Measurements from ENCODE around the gene PPM1H.

The PPM1H gene

DNA sequence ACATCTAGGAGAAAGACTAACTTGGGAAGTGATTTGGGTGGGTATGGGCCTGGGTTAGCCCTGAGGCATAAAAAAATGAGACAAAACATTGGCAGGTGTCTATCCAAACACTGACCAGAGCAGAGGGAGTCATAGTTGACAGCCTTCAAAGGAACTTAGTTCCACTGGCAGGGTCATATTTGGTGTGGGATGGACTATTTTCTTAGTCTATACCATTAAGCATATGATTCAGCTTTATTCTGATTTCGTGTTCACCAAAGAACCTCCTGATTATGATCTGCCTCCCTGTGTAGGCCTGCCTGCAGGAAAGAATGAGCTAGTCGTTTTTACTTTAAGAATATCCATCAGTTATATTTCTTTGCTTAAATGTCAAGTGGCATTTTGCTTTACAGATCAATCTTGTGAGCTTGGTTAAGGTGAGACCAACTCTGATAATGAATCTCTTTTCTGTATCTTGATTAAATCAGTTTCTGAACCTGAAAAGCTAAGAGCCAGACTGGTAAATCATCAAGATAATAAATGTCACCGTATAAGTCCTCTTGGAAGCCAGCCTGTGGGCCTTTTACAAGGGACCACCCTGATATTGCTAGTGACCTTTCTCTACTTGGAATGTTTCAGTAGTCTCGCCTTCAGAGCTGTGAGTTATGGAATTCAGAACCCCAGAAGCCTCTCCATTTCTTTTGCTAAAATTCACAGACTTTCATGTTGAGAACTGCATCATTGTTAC lies 285.4 kb downstream of the PPM1H start:
- Histone ChIP-seq H3K4me1 (ENCODE audit: control insufficient read depth, insufficient read depth, low read length) (peaks cover 18% of the 10 kb centered on the region), H3K4me3 (ENCODE audit: low read length) (no peak overlapping the region), H3K27me3 (replicated peaks; ENCODE audit: control insufficient read depth, insufficient read depth, low read length) (no peaks in the 10 kb centered on the region), H3K9me3 (ENCODE audit: control insufficient read depth, low read length) (no peaks in the 10 kb centered on the region), H3K36me3 (ENCODE audit: control insufficient read depth, insufficient read depth, low read length, severe bottlenecking) (no peaks in the 10 kb centered on the region), H3K9ac (ENCODE audit: low read length) (no peak overlapping the region)
- DNase-seq (ENCODE audit: low read depth), result no peak

DNA sequence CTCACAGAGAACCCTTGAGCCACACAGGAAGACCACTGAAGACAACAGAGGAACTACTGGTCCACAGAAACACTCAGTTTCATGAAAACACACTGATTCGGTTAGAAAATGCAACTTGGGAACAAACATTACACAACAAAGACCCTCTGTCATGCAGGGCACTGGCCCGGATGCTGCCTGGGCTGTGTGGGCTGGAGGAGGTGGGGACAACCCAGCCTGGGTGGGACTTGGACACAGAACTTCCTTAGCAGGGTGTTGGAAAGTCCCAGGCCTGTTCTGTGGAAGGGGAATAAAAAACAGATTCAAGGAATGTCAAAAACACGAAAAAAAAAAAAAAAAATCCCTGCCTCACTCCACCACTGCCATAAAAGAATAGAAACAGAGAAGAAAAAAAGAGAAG lies 287.4 kb downstream of the PPM1H start:
- Histone ChIP-seq H3K9me3 (ENCODE audit: control insufficient read depth, low read length) (no peaks in the 10 kb centered on the region), H3K27me3 (replicated peaks; ENCODE audit: control insufficient read depth, insufficient read depth, low read length) (no peaks in the 10 kb centered on the region), H3K36me3 (ENCODE audit: control insufficient read depth, insufficient read depth, low read length, severe bottlenecking) (no peaks in the 10 kb centered on the region), H3K9ac (ENCODE audit: low read length) (peak overlapping the region; percentile 32), H3K4me1 (ENCODE audit: control insufficient read depth, insufficient read depth, low read length) (peaks cover 16% of the 10 kb centered on the region), H3K4me3 (ENCODE audit: low read length) (no peak overlapping the region)
- DNase-seq (ENCODE audit: low read depth), result peak; percentile 18

DNA sequence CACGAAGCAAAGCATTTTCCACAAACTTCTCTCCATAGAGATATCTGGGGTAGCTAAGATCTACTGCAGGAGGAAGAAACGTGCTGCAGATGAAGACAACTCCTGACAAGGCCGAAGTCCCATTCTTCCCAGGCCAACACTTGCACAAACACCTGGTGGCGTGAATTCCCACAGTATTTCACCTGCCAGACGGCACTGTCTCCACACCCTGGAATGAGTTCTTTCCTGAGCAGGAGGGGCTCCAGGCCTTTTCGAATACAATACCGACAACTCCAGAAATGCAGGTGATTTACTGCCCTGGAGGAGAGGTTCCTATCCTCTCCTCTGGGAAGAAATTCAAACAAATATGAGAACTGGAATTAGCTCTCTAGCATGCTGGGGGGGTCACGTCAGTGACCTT lies 288.4 kb downstream of the PPM1H start:
- Histone ChIP-seq H3K4me3 (ENCODE audit: low read length) (no peak overlapping the region), H3K4me1 (ENCODE audit: control insufficient read depth, insufficient read depth, low read length) (peaks cover 18% of the 10 kb centered on the region), H3K36me3 (ENCODE audit: control insufficient read depth, insufficient read depth, low read length, severe bottlenecking) (no peaks in the 10 kb centered on the region), H3K9ac (ENCODE audit: low read length) (no peak overlapping the region), H3K9me3 (ENCODE audit: control insufficient read depth, low read length) (no peaks in the 10 kb centered on the region), H3K27me3 (replicated peaks; ENCODE audit: control insufficient read depth, insufficient read depth, low read length) (no peaks in the 10 kb centered on the region)
- DNase-seq (ENCODE audit: low read depth), result no peak

DNA sequence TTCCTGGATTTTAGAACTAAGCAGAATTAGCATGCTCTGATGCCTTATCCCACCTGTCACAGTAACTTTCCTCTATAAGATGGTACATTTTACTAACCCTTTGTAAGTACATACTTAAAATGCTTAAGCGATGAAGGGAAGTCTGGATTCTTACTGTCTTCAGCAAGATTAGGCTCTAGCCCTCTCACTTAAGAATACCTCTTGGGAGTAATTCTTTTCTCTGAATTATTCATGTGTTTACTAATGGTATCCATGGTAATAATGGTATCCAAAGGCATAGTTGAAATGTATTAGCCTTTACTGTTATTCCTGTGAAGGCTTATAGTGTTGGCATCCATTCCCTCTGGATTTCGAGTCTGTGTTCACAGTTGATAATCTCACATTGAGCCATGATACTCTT lies 291.5 kb downstream of the PPM1H start:
- Histone ChIP-seq H3K9me3 (ENCODE audit: control insufficient read depth, low read length) (no peaks in the 10 kb centered on the region), H3K4me3 (ENCODE audit: low read length) (no peak overlapping the region), H3K36me3 (ENCODE audit: control insufficient read depth, insufficient read depth, low read length, severe bottlenecking) (no peaks in the 10 kb centered on the region), H3K27me3 (replicated peaks; ENCODE audit: control insufficient read depth, insufficient read depth, low read length) (no peaks in the 10 kb centered on the region), H3K4me1 (ENCODE audit: control insufficient read depth, insufficient read depth, low read length) (peaks cover 25% of the 10 kb centered on the region), H3K9ac (ENCODE audit: low read length) (no peak overlapping the region)
- no peak for DNase-seq (ENCODE audit: low read depth)

DNA sequence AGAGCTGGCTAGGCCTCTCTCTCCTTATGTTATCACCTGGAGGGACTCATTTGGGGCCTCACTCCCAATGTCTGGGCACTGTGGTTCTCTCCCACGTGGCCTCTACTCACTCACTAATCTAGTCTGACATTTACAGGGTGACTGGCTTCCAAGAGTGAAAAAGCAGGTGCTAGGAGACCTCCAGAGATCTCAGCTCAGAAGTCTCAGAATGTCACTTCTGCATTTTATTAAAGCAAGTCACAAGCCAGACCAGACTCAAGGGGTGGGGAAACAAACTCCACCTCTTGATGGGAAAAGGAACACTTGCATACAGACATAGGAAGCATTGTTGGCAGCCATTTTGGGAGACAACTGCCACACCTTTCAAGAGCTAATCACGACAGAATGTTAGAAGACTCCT lies 292.5 kb downstream of the PPM1H start:
- H3K9ac ChIP-seq (ENCODE audit: low read length), result no peak overlapping the region
- no peaks in the 10 kb centered on the region for H3K27me3 ChIP-seq (replicated peaks; ENCODE audit: control insufficient read depth, insufficient read depth, low read length)
- DNase-seq (ENCODE audit: low read depth), result no peak
- H3K36me3 ChIP-seq (ENCODE audit: control insufficient read depth, insufficient read depth, low read length, severe bottlenecking), result no peaks in the 10 kb centered on the region
- no peaks in the 10 kb centered on the region for H3K9me3 ChIP-seq (ENCODE audit: control insufficient read depth, low read length)
- peaks cover 16% of the 10 kb centered on the region for H3K4me1 ChIP-seq (ENCODE audit: control insufficient read depth, insufficient read depth, low read length)
- H3K4me3 ChIP-seq (ENCODE audit: low read length), result no peak overlapping the region

DNA sequence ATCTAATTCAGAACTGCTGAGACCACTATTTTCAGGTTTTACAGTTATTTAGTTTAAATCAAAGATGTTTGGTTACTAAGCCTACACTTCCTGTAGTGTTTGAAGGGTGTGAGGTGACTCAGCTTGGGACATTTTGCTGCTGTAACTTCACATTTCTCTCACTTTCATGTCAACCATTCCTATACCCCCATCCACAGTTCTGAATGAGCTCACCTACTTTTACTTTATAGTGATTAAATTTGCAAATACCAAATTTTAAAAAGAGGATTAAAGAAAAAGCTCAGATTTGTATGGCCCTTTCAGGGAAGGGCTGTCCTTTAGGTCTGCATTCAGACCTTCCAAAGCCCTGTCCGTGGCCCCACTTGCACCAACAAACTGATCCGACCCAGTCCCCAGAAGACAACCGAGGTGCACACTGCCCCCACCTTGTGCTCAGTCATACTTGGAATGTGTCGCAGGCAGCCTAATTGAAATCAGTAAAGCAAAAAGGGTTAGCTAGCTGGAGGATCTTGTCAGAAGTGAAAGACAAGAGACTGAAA lies 294.0 kb downstream of the PPM1H start:
- no peaks in the 10 kb centered on the region for H3K9me3 ChIP-seq (ENCODE audit: control insufficient read depth, low read length)
- no peaks in the 10 kb centered on the region for H3K27me3 ChIP-seq (replicated peaks; ENCODE audit: control insufficient read depth, insufficient read depth, low read length)
- H3K36me3 ChIP-seq (ENCODE audit: control insufficient read depth, insufficient read depth, low read length, severe bottlenecking), result no peaks in the 10 kb centered on the region
- peak overlapping the region; percentile 12 for H3K9ac ChIP-seq (ENCODE audit: low read length)
- peaks cover 19% of the 10 kb centered on the region for H3K4me1 ChIP-seq (ENCODE audit: control insufficient read depth, insufficient read depth, low read length)
- no peak overlapping the region for H3K4me3 ChIP-seq (ENCODE audit: low read length)
- DNase-seq (ENCODE audit: low read depth), result peak; percentile 15

DNA sequence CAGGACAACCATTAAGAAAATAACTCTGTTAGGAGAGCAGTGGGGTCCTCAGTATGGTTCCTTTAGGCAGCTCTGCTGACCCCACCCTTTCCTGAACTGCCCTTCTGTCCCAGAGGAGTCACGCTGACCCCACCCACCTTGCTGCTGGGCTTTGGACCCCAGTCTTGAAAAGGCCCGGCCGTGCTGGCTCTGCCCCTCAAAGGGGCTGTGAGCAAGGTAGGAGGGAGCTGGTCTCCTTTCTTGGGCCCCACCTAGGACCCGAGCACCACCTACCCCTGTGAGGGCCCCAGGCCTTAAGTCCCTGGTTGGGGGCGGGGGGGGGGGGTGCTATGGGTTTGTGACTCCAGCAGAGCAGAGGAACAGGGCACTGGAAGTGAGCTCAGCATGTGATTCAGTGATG lies 297.3 kb downstream of the PPM1H start:
- no peak overlapping the region for H3K4me3 ChIP-seq (ENCODE audit: low read length)
- H3K36me3 ChIP-seq (ENCODE audit: control insufficient read depth, insufficient read depth, low read length, severe bottlenecking), result no peaks in the 10 kb centered on the region
- H3K27me3 ChIP-seq (replicated peaks; ENCODE audit: control insufficient read depth, insufficient read depth, low read length), result no peaks in the 10 kb centered on the region
- DNase-seq (ENCODE audit: low read depth), result no peak
- no peaks in the 10 kb centered on the region for H3K9me3 ChIP-seq (ENCODE audit: control insufficient read depth, low read length)
- H3K9ac ChIP-seq (ENCODE audit: low read length), result no peak overlapping the region
- H3K4me1 ChIP-seq (ENCODE audit: control insufficient read depth, insufficient read depth, low read length), result peaks cover 32% of the 10 kb centered on the region

DNA sequence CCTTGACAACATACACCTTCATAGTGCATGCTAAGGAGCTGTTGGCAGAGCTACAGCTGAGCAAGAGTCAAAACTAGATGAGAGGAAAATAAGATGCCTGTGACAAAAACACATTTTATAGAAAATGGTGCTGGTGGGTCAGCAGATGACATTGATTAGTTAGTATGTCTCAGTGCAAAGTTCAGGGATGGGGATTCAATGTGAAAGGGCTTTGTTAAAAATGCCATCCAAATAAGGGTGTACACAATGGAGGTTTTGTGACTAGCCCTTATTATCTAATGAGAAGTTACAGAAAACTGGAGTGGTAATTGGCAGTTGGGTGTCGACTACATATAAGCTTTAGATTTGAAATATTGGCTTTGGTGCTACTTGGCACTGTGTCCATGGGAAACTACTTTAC lies 299.3 kb downstream of the PPM1H start:
- DNase-seq (ENCODE audit: low read depth), result no peak
- peak overlapping the region; percentile 2 for H3K9ac ChIP-seq (ENCODE audit: low read length)
- no peaks in the 10 kb centered on the region for H3K36me3 ChIP-seq (ENCODE audit: control insufficient read depth, insufficient read depth, low read length, severe bottlenecking)
- H3K4me3 ChIP-seq (ENCODE audit: low read length), result no peak overlapping the region
- H3K4me1 ChIP-seq (ENCODE audit: control insufficient read depth, insufficient read depth, low read length), result peaks cover 37% of the 10 kb centered on the region
- no peaks in the 10 kb centered on the region for H3K9me3 ChIP-seq (ENCODE audit: control insufficient read depth, low read length)
- no peaks in the 10 kb centered on the region for H3K27me3 ChIP-seq (replicated peaks; ENCODE audit: control insufficient read depth, insufficient read depth, low read length)

DNA sequence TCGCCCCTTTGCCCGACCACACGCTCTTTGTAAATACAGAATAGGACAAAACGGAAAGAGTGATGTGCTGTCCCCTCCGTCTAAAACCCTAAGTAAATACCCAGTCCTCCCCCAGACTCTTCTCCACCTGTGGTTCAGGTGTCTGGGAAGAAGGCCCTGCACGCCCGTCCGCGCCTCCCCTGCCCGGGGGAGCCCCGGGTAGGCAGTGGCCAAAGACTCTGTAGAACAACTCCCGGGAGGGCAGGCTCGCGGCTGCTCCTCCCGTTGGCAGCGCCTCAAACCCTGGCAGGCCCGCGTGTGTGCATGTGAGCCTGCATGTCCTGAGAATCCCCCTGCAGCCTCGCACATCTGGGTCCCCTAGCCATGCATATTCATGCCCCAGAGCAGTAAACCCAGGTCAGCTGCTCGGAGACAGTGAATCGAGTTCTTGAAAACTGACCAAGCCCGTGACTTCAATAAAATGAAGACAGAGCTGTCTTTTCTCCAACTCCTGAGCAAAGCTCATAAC lies 302.5 kb downstream of the PPM1H start:
- Histone ChIP-seq H3K27me3 (replicated peaks; ENCODE audit: control insufficient read depth, insufficient read depth, low read length) (no peaks in the 10 kb centered on the region), H3K36me3 (ENCODE audit: control insufficient read depth, insufficient read depth, low read length, severe bottlenecking) (no peaks in the 10 kb centered on the region), H3K4me3 (ENCODE audit: low read length) (peak overlapping the region; percentile 67), H3K4me1 (ENCODE audit: control insufficient read depth, insufficient read depth, low read length) (peaks cover 50% of the 10 kb centered on the region), H3K9ac (ENCODE audit: low read length) (peak overlapping the region; percentile 84), H3K9me3 (ENCODE audit: control insufficient read depth, low read length) (no peaks in the 10 kb centered on the region)
- peak; percentile 14 for DNase-seq (ENCODE audit: low read depth)

DNA sequence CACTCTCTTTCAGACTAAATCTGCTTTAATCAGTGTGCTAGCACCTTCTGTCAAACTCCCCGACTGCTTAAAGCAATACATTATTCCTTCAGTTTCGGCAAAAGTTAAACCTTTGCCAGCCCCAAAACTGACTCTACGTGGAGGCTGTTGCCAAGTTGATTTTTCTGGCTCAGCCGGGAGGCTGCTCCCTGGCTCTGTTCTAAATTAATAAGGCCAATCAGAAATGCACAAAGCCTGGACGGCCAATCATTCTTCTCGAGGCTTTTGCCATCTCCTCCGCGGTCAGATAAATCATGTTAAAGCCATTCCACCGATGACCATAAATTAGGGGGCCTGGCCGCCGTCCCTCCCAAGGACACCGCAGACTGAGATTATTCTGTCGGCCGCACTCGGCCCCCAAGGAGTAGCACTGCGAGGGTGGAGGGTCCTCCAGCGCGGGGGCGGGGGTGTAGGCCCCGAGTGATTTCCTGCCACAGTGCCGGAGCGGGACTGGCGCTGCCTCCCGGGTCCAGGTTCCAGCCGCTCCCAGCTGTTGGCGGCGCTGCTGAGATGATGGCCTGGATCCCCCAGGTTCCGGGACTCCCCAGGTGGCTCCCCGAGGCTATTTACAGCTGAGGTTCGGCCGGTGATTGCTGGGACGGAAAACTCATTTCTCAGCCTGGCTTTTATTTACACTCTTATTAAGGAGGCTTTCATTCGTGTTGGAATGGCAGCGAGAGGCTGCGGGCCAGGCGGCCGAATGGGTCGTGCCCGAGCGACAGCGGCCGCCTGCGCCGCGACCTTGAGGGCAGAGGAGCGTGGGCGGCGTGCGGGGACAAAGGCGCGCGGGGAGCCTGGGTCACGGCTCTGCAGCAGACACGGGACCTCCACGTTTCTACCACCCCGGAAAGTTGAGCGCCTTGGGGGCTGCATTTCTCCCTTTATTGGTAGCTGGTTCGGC lies 303.2 kb downstream of the PPM1H start:
- peak; percentile 90 for DNase-seq (ENCODE audit: low read depth)
- peak overlapping the region; percentile 67 for H3K4me3 ChIP-seq (ENCODE audit: low read length)
- no peaks in the 10 kb centered on the region for H3K27me3 ChIP-seq (replicated peaks; ENCODE audit: control insufficient read depth, insufficient read depth, low read length)
- H3K9ac ChIP-seq (ENCODE audit: low read length), result peak overlapping the region; percentile 84
- peaks cover 50% of the 10 kb centered on the region for H3K4me1 ChIP-seq (ENCODE audit: control insufficient read depth, insufficient read depth, low read length)
- no peaks in the 10 kb centered on the region for H3K36me3 ChIP-seq (ENCODE audit: control insufficient read depth, insufficient read depth, low read length, severe bottlenecking)
- no peaks in the 10 kb centered on the region for H3K9me3 ChIP-seq (ENCODE audit: control insufficient read depth, low read length)

Measured in adipocyte (in vitro differentiated cells).